ENCODE measurements around the gene CNFN. TPM values are rescaled to one million over a fixed set of nuclear protein-coding genes. Genes with fewer than 3 reads are reported as not detected.

The CNFN gene
- total RNA-seq, 1 experiment from 2014 or later, result 7.1 TPM

- Histone ChIP-seq H3K23ac (ENCODE audit: insufficient read length, low read depth, low read length) (no peak overlapping the region), H3K27ac (ENCODE audit: insufficient read length, low read depth, low read length) (no peak overlapping the region), H4K20me1 (ENCODE audit: control insufficient read depth, insufficient read depth, insufficient read length) (no peaks in the 10 kb centered on the region), H4K91ac (ENCODE audit: insufficient read length, low read depth, low read length) (no peak overlapping the region), H3K79me1 (ENCODE audit: insufficient read depth, low read depth, low read length, poor library complexity, severe bottlenecking) (no peaks in the 10 kb centered on the region), H2AK5ac (ENCODE audit: insufficient read length, low read length) (no peak overlapping the region), H3K4me1 (ENCODE audit: insufficient read depth, low read length) (no peaks in the 10 kb centered on the region; the same call in 1 of the 2 replicates), H3T11ph (ENCODE audit: low read length) (no peak overlapping the region), H3K4ac (ENCODE audit: low read depth, low read length) (no peak overlapping the region), H4K5ac (ENCODE audit: insufficient read length, low read depth, low read length) (no peak overlapping the region), H2BK12ac (ENCODE audit: insufficient read length, low read depth, low read length) (no peak overlapping the region), H2BK15ac (ENCODE audit: low read depth, low read length) (no peak overlapping the region), H3K9me3 (ENCODE audit: control insufficient read depth, low read depth, low read length) (no peaks in the 10 kb centered on the region), H2BK20ac (ENCODE audit: low read depth, low read length, poor library complexity, severe bottlenecking) (no peak overlapping the region), H3K4me2 (ENCODE audit: insufficient read depth, insufficient read length, low read length) (no peak overlapping the region), H3K14ac (ENCODE audit: insufficient read depth, low read length) (no peak overlapping the region), H3K23me2 (ENCODE audit: insufficient read length, low read depth, low read length, poor library complexity, severe bottlenecking) (no peaks in the 10 kb centered on the region), H4K8ac (replicated peaks; ENCODE audit: insufficient read length, low read depth, low read length) (no peak overlapping the region), H3K27me3 (ENCODE audit: insufficient read depth, low read length) (peaks cover 10% of the 10 kb centered on the region; the same call in 1 of the 2 replicates), H2BK5ac (ENCODE audit: insufficient read length, low read length) (no peak overlapping the region), H2AFZ (ENCODE audit: low read length) (no peak overlapping the region), H3K79me2 (ENCODE audit: insufficient read depth, low read length) (no peaks in the 10 kb centered on the region), H3K9ac (ENCODE audit: extremely low read depth, insufficient read length, low read length) (no peak overlapping the region), H3K56ac (ENCODE audit: insufficient read length, low read depth, low read length) (no peak overlapping the region), H3K18ac (ENCODE audit: insufficient read length, low read depth, low read length) (no peak overlapping the region), H2BK120ac (ENCODE audit: low read depth, low read length, poor library complexity, severe bottlenecking) (no peak overlapping the region)
- Mint-ChIP-seq H3K4me1 (peaks cover 15 to 33% of the 10 kb centered on the region in 2 experiments), H3K4me3 (no peak overlapping the region; a peak in 1 of 5 replicates), H3K27ac (no peak overlapping the region), H3K27me3 (ENCODE audit: low read depth) (peaks cover 58% of the 10 kb centered on the region), H3K9me3 (peaks cover 0 to 3% of the 10 kb centered on the region in 2 experiments; a peak in 3 of 5 replicates), H3K36me3 (ENCODE audit: insufficient read depth in 1 of 3, low read depth in 3 of 3) (peaks cover 0 to 3% (median 0%) of the 10 kb centered on the region in 3 experiments; a peak in 2 of 7 replicates)
- DNase-seq, result no peak
- no CpG with 5 or more reads among the region's 3 CpGs for WGBS (ENCODE audit: extremely low coverage, insufficient read length, low lambda C conversion rate)
- no peak for TF ChIP-seq CTCF (conservative IDR thresholded peaks at IDR 0.05)
These were observed 38.6 kb upstream of the CNFN start for GRCh38 chr19:42428676-42429075.

Data from H9 (cell line).